GM12878 (cell line): ENCODE data around the gene ST6GAL2. TPM values are rescaled to one million over a fixed set of nuclear protein-coding genes. Genes with fewer than 3 reads are reported as not detected.

Experiments used
- ATAC-seq: fragments of 200-7000 bp; cut with Tn5 transposase; 3 replicates; pipeline ENCODE4 v1.9.1; 2020; ENCODE audit warnings: mild to moderate bottlenecking, moderate library complexity
- BruUV-seq: library from RNA; stranded (reverse); fragments of 400-500 nt; replicated peaks from 2 replicates; lab custom pipeline; 2021; lab: Mats Ljungman, UMichigan
- CTCF ChIA-PET: fragments of 300-600 bp; sonication (Branson Sonifier 250); formaldehyde crosslinking; extraction: SDS; loops from one replicate; lab custom pipeline; 2021; ENCODE audit warnings: inconsistent platforms; lab: Yijun Ruan, JAX
- POLR2A ChIA-PET: fragments of 350-600 bp; formaldehyde crosslinking; extraction: SDS; loops from one replicate; lab custom pipeline; 2021; ENCODE audit warnings: inconsistent platforms; lab: Charles Lee
- RAD21 ChIA-PET: fragments of 300-600 bp; sonication (Branson Sonifier 250); formaldehyde crosslinking; loops from one replicate; lab custom pipeline; 2023; ENCODE audit warnings: antibody characterized with exemption; ENCODE audit not compliant: unreplicated experiment; lab: Charles Lee
- SMC1A ChIA-PET: fragments of 300-600 bp; sonication (Branson Sonifier 250); formaldehyde crosslinking; loops from one replicate; lab custom pipeline; 2023; ENCODE audit not compliant: unreplicated experiment, uncharacterized antibody; lab: Charles Lee
- DNase-seq: peaks from one replicate; pipeline ENCODE4 v3.0.0-alpha.2; 2011; ENCODE audit warnings: low read depth, low spot score
- FAIRE-seq: peaks from 3 replicates; lab custom pipeline; 2011; peaks lifted over from hg19 to GRCh38; lab: Jason Lieb, UNC
- H2AFZ ChIP-seq: 2 replicates; pipeline ENCODE4 v1.6.0; 2011; ENCODE audit warnings: low read depth, low read length, control low read depth; ENCODE audit not compliant: control insufficient read depth
- H3K27ac ChIP-seq: 2 replicates; pipeline ENCODE4 v1.5.1; 2011; ENCODE audit warnings: control low read depth; ENCODE audit not compliant: control insufficient read depth, insufficient read depth
- H3K27me3 ChIP-seq, 2 experiments: replicated peaks in 1 of 2; 2 replicates each; pipeline versions ENCODE4 v1.6.0 to v1.6.1; 2011; ENCODE audit warnings: low read length in 1 of 2; ENCODE audit not compliant: control insufficient read depth in 2 of 2, insufficient read depth in 2 of 2
- H3K36me3 ChIP-seq, 2 experiments: 2 replicates each; pipeline ENCODE4 v1.5.1; 2011; ENCODE audit warnings: low read length in 1 of 2; ENCODE audit not compliant: control insufficient read depth in 2 of 2, insufficient read depth in 2 of 2
- H3K4me1 ChIP-seq: 2 replicates; pipeline ENCODE4 v1.6.1; 2011; ENCODE audit warnings: mild to moderate bottlenecking, low read length, moderate library complexity, mixed read lengths; ENCODE audit not compliant: control insufficient read depth, insufficient read depth
- H3K4me2 ChIP-seq: 2 replicates; pipeline ENCODE4 v1.6.0; 2011; ENCODE audit warnings: control low read depth; ENCODE audit not compliant: control insufficient read depth, insufficient read depth
- H3K4me3 ChIP-seq: fragments of 200-600 bp; sonication (generic); 2 replicates; pipeline ENCODE4 v1.5.1; 2016
- H3K79me2 ChIP-seq: 2 replicates; pipeline ENCODE4 v1.6.0; 2011; ENCODE audit warnings: low read length; ENCODE audit not compliant: control insufficient read depth, insufficient read depth
- H3K9ac ChIP-seq: 2 replicates; pipeline ENCODE4 v1.8.0; 2011; ENCODE audit warnings: low read length, control low read depth, mixed read lengths; ENCODE audit not compliant: control insufficient read depth, insufficient read depth
- H3K9me3 ChIP-seq: replicated peaks from 3 replicates; pipeline ENCODE4 v1.5.1; 2011; ENCODE audit warnings: mild to moderate bottlenecking, low read length; ENCODE audit not compliant: control insufficient read depth, insufficient read depth
- H4K20me1 ChIP-seq: 2 replicates; pipeline ENCODE4 v1.6.0; 2011; ENCODE audit not compliant: control insufficient read depth, insufficient read depth
- BCL3 ChIP-seq: IDR thresholded peaks from 2 replicates; pipeline ENCODE4 v1.6.1; 2011; ENCODE audit warnings: borderline replicate concordance, low read depth, mild to moderate bottlenecking, moderate library complexity, low read length; ENCODE audit not compliant: insufficient read depth, poor library complexity, severe bottlenecking
- BCLAF1 ChIP-seq: fragments of 450-650 bp; IDR thresholded peaks from 2 replicates; pipeline ENCODE4 v1.6.1; 2017; ENCODE audit warnings: antibody characterized with exemption, mild to moderate bottlenecking, moderate library complexity
- BMI1 ChIP-seq: fragments of 450-650 bp; IDR thresholded peaks from 2 replicates; pipeline ENCODE4 v1.6.1; 2016; ENCODE audit warnings: mild to moderate bottlenecking, moderate library complexity, borderline replicate concordance
- CEBPZ ChIP-seq: fragments of 150-350 bp; IDR thresholded peaks from 2 replicates; pipeline ENCODE4 v1.6.1; 2016; ENCODE audit warnings: low read depth, low read length
- CHD4 ChIP-seq: fragments of 200-600 bp; sonication (generic); IDR thresholded peaks from 2 replicates; pipeline ENCODE4 v1.6.1; 2016; ENCODE audit warnings: mild to moderate bottlenecking
- ESRRA ChIP-seq: IDR thresholded peaks from 2 replicates; pipeline ENCODE4 v1.6.1; 2012; ENCODE audit warnings: mild to moderate bottlenecking, low read length, improper control_type of control experiment
- IRF3 ChIP-seq: fragments of 450-650 bp; IDR thresholded peaks from 2 replicates; pipeline ENCODE4 v1.6.1; 2014; ENCODE audit warnings: mild to moderate bottlenecking
- NFIC ChIP-seq: IDR thresholded peaks from 2 replicates; pipeline ENCODE4 v1.6.1; 2012; ENCODE audit warnings: low read depth, mild to moderate bottlenecking, inconsistent platforms, low read length, moderate library complexity
- RFX5 ChIP-seq: IDR thresholded peaks from 2 replicates; pipeline ENCODE4 v1.6.1; 2011; ENCODE audit warnings: low read depth, low read length, improper control_type of control experiment
- ZBED1 ChIP-seq: IDR thresholded peaks from 2 replicates; pipeline ENCODE4 v1.6.1; 2016; ENCODE audit warnings: borderline replicate concordance
- ZBTB33 ChIP-seq: fragments of 450-650 bp; IDR thresholded peaks from 2 replicates; pipeline ENCODE4 v1.6.1; 2017; ENCODE audit warnings: mild to moderate bottlenecking
- ZNF217 ChIP-seq: fragments of 450-650 bp; IDR thresholded peaks from 2 replicates; pipeline ENCODE4 v1.6.1; 2017; ENCODE audit warnings: antibody characterized with exemption, mild to moderate bottlenecking
- WGBS: methylation state at CpG from one replicate; pipeline ENCODE4 v1.1.6; 2016; ENCODE audit warnings: low lambda C conversion rate; ENCODE audit not compliant: insufficient replicate concordance, insufficient coverage; ENCODE audit errors: missing lambda C conversion rate; 5-methylcytosine and 5-hydroxymethylcytosine counted together
- in situ Hi-C: fragments of 300-500 bp; cut with MboI; formaldehyde crosslinking; loops from 9 replicates; pipeline ENCODE4 v1.14.3; 2018; ENCODE audit warnings: mixed read lengths
- intact Hi-C: fragments of 100-400 bp; cut with micrococcal nuclease; formaldehyde crosslinking; loops from one replicate; pipeline ENCODE4 v1.14.2; 2022; ENCODE audit not compliant: unreplicated experiment
- polyA plus RNA-seq, 11 experiments: library from polyadenylated mRNA; depleted of rRNA in 4 of 11; unstranded in 6 of 11; stranded (reverse) in 5 of 11; fragments of >200 nt; fragmentation: Nextera tagmentation in 4 of 11; fragmentation: Illumina TruSeq in 1 of 11; extraction: Ambion mirVana in 4 of 11; extraction: Trizol in 1 of 11; gene quantifications; 1 replicate in 1 of 11; 2 replicates in 10 of 11; pipeline versions ENCODE4 v1.2.1 to v1.2.3, GENCODE V29; 2011 to 2016; ENCODE audit warnings: inconsistent platforms in 2 of 11, missing spikeins in 2 of 11, low read depth in 1 of 11
- total RNA-seq, 4 experiments: library from RNA; depleted of rRNA in 3 of 4; stranded (reverse); fragments of >200 nt in 3 of 4; fragmentation: Illumina TruSeq in 1 of 4; extraction: Trizol in 1 of 4; gene quantifications; 2 replicates each; pipeline versions ENCODE4 v1.2.1 to v1.2.3, GENCODE V29; 2013 to 2021

Gene ST6GAL2
- total and polyA plus RNA-seq, 10 of the 15 experiments (the other 5 are each of a cell fraction or from before 2014, with no cell fraction given): not detected

GRCh38 chr2:106812841-106813240, 73.1 kb downstream of the ST6GAL2 start:
- POLR2A ChIA-PET: no interaction called here
- TF ChIP-seq NFIC: no peak
- TF ChIP-seq BMI1: no peak
- TF ChIP-seq CEBPZ: no peak
- no peak for TF ChIP-seq RFX5
- no peak for TF ChIP-seq IRF3
- TF ChIP-seq BCLAF1: no peak
- TF ChIP-seq BCL3: no peak
- no peak for TF ChIP-seq ESRRA
- no peak for TF ChIP-seq CHD4
- no peak for TF ChIP-seq ZNF217
- TF ChIP-seq ZBED1: no peak
- TF ChIP-seq ZBTB33: no peak
- TF ChIP-seq, all 136 proteins: peak for 0
- ChIA-PET RAD21 (no interaction called here), SMC1A (no interaction called here), CTCF (no interaction called here)
- no peak overlapping the region for H3K27ac ChIP-seq
- BruUV-seq: no TSS peak
- H4K20me1 ChIP-seq: no peaks in the 10 kb centered on the region
- H3K9me3 ChIP-seq: no peaks in the 10 kb centered on the region
- no peak overlapping the region for H3K4me2 ChIP-seq
- no peak overlapping the region for H2AFZ ChIP-seq
- intact Hi-C loops: no loop called here
- FAIRE-seq (no peak), DNase-seq (no peak), ATAC-seq (no peak)
- H3K4me3 ChIP-seq: no peak overlapping the region
- no peaks in the 10 kb centered on the region for H3K4me1 ChIP-seq
- H3K36me3 ChIP-seq: no peaks in the 10 kb centered on the region
- in situ Hi-C loops: no loop called here
- H3K27me3 ChIP-seq: no peaks in the 10 kb centered on the region
- WGBS: 53% methylated on average over 5 of the region's 5 CpGs
- H3K9ac ChIP-seq: no peak overlapping the region
- H3K79me2 ChIP-seq: no peaks in the 10 kb centered on the region
